NCI-H774 (cell line): Measurements from ENCODE around the gene PAEP.
"Not testable (repeated sequence)": the region's sequence is repeated elsewhere in the genome, so short reads cannot be mapped to it uniquely, and the experiment has no call there.

Experiments used
- DNase-seq: peaks from one replicate; lab custom pipeline; 2025; lab: John Stamatoyannopoulos, UW

Gene PAEP

GRCh38 chr9:135526089-135526729, 35.3 kb upstream of the PAEP start:
- DNase-seq = no peak

- no peak for DNase-seq
Observed at GRCh38 chr9:135526730-135527571, 34.6 kb upstream of the PAEP start.

GRCh38 chr9:135528842-135529435, 32.6 kb upstream of the PAEP start:
- DNase-seq = not testable (repeated sequence)

- DNase-seq = no peak
Observed at GRCh38 chr9:135530146-135530545, 31.4 kb upstream of the PAEP start.

GRCh38 chr9:135531096-135531495, 30.5 kb upstream of the PAEP start:
- no peak for DNase-seq

- no peak for DNase-seq
Observed at GRCh38 chr9:135533113-135533512, 28.4 kb upstream of the PAEP start.

GRCh38 chr9:135533674-135534073, 27.9 kb upstream of the PAEP start:
- DNase-seq = no peak

- not testable (repeated sequence) for DNase-seq
Observed at GRCh38 chr9:135534192-135534711, 27.3 kb upstream of the PAEP start.

- not testable (repeated sequence) for DNase-seq
Observed at GRCh38 chr9:135534826-135535225, 26.7 kb upstream of the PAEP start.

GRCh38 chr9:135535631-135536030, 25.9 kb upstream of the PAEP start:
- DNase-seq = not testable (repeated sequence)

GRCh38 chr9:135536216-135536615, 25.3 kb upstream of the PAEP start:
- DNase-seq = no peak

GRCh38 chr9:135543262-135543894, 18.2 kb upstream of the PAEP start:
- DNase-seq = not testable (repeated sequence)

- DNase-seq = no peak
Observed at GRCh38 chr9:135544981-135545635, 16.4 kb upstream of the PAEP start.

GRCh38 chr9:135545646-135546176, 15.8 kb upstream of the PAEP start, which contains the start of gene OBP2A:
Gene OBP2A (plus strand): TSS chr9:135546126. CDS start chr9:135546181, 55 bp downstream.
- DNase-seq = not testable (repeated sequence)

GRCh38 chr9:135546792-135547617, 14.6 kb upstream of the PAEP start:
- DNase-seq = not testable (repeated sequence)

GRCh38 chr9:135547756-135548736, 13.5 kb upstream of the PAEP start:
- DNase-seq = no peak

- not testable (repeated sequence) for DNase-seq
Observed at GRCh38 chr9:135549478-135550343, 11.8 kb upstream of the PAEP start.

GRCh38 chr9:135550344-135550918, 11.1 kb upstream of the PAEP start:
- DNase-seq = no peak
